ENCODE results near the gene MAPRE2.

MAPRE2 gene

GRCh38 chr18:35026407-35027061, 14.7 kb upstream of the MAPRE2 start:
- no peak for TF ChIP-seq CTCF (IDR thresholded peaks at IDR 0.05)
- Histone ChIP-seq H3K9me3 (no peaks in the 10 kb centered on the region), H3K27ac (no peak overlapping the region), H3K4me1 (ENCODE audit: control insufficient read depth in 1 of 2, insufficient read depth in 1 of 2, low read depth in 1 of 2, low read length in 1 of 2) (peaks cover 11 to 13% of the 10 kb centered on the region in 2 experiments), H3K27me3 (no peaks in the 10 kb centered on the region), H3K4me3 (ENCODE audit: low read depth in 1 of 2, low read length in 1 of 2) (no peak overlapping the region), H3K36me3 (no peaks in the 10 kb centered on the region)

- Histone ChIP-seq H3K27me3 (no peaks in the 10 kb centered on the region), H3K4me1 (ENCODE audit: control insufficient read depth in 1 of 2, insufficient read depth in 1 of 2, low read depth in 1 of 2, low read length in 1 of 2) (peaks cover 11 to 13% of the 10 kb centered on the region in 2 experiments), H3K4me3 (ENCODE audit: low read depth in 1 of 2, low read length in 1 of 2) (no peak overlapping the region), H3K9me3 (no peaks in the 10 kb centered on the region), H3K36me3 (no peaks in the 10 kb centered on the region), H3K27ac (no peak overlapping the region)
- TF ChIP-seq CTCF (IDR thresholded peaks at IDR 0.05) = no peak
Measured at GRCh38 chr18:35027206-35027605, 14.0 kb upstream of the MAPRE2 start.

- H3K4me1 ChIP-seq (ENCODE audit: control insufficient read depth in 1 of 2, insufficient read depth in 1 of 2, low read depth in 1 of 2, low read length in 1 of 2) = peaks cover 11 to 13% of the 10 kb centered on the region in 2 experiments
- no peaks in the 10 kb centered on the region for H3K9me3 ChIP-seq
- no peak overlapping the region for H3K27ac ChIP-seq
- H3K27me3 ChIP-seq = no peaks in the 10 kb centered on the region
- H3K36me3 ChIP-seq = no peaks in the 10 kb centered on the region
- TF ChIP-seq CTCF (IDR thresholded peaks at IDR 0.05) = no peak
- H3K4me3 ChIP-seq (ENCODE audit: low read depth in 1 of 2, low read length in 1 of 2) = no peak overlapping the region
Measured at GRCh38 chr18:35028536-35028935, 12.7 kb upstream of the MAPRE2 start.

- Histone ChIP-seq H3K4me3 (ENCODE audit: low read depth in 1 of 2, low read length in 1 of 2) (no peak overlapping the region), H3K4me1 (ENCODE audit: control insufficient read depth in 1 of 2, insufficient read depth in 1 of 2, low read depth in 1 of 2, low read length in 1 of 2) (peaks cover 11 to 13% of the 10 kb centered on the region in 2 experiments), H3K9me3 (no peaks in the 10 kb centered on the region), H3K36me3 (no peaks in the 10 kb centered on the region), H3K27ac (no peak overlapping the region), H3K27me3 (no peaks in the 10 kb centered on the region)
- TF ChIP-seq CTCF (IDR thresholded peaks at IDR 0.05) = no peak
Measured at GRCh38 chr18:35029103-35029502, 12.1 kb upstream of the MAPRE2 start.

- peak; percentile 28 for TF ChIP-seq CTCF (IDR thresholded peaks at IDR 0.05)
- H3K4me1 ChIP-seq (ENCODE audit: control insufficient read depth in 1 of 2, insufficient read depth in 1 of 2, low read depth in 1 of 2, low read length in 1 of 2) = peaks cover 11 to 13% of the 10 kb centered on the region in 2 experiments
- peak overlapping the region; percentile 48 for H3K27ac ChIP-seq
- H3K9me3 ChIP-seq = no peaks in the 10 kb centered on the region
- no peaks in the 10 kb centered on the region for H3K36me3 ChIP-seq
- H3K27me3 ChIP-seq = no peaks in the 10 kb centered on the region
- peak overlapping the region; percentile 33 to 36 for H3K4me3 ChIP-seq (ENCODE audit: low read depth in 1 of 2, low read length in 1 of 2)
Measured at GRCh38 chr18:35029770-35030169, 11.4 kb upstream of the MAPRE2 start.
